Gastroesophageal sphincter (tissue), 3 donors: ENCODE results near the gene KIAA0586.

Experiments
- CTCF ChIP-seq, 4 experiments: fragments of 200-600 bp in 2 of 4; fragments of 450-650 bp in 2 of 4; sonication (generic) in 1 of 4; IDR thresholded peaks; one replicate each; pipeline ENCODE4 v1.5.1; 2017 to 2019; ENCODE audit warnings: antibody characterized with exemption in 4 of 4, mild to moderate bottlenecking in 2 of 4, moderate library complexity in 2 of 4
- POLR2AphosphoS5 ChIP-seq: sonication (generic); formaldehyde crosslinking; IDR thresholded peaks from one replicate; pipeline ENCODE4 v1.6.1; 2017; ENCODE audit warnings: antibody characterized with exemption

GRCh38 chr14:58484176-58484575 is 56.7 kb downstream of the KIAA0586 start:
- TF ChIP-seq CTCF (IDR thresholded peaks at IDR 0.05) (no peak), POLR2AphosphoS5 (no peak)
